ENCODE results near the gene ATF3.

- no peak for TF ChIP-seq CTCF (IDR thresholded peaks at IDR 0.05; ENCODE audit: low read depth, low read length)
- TF ChIP-seq, protein P1, sequence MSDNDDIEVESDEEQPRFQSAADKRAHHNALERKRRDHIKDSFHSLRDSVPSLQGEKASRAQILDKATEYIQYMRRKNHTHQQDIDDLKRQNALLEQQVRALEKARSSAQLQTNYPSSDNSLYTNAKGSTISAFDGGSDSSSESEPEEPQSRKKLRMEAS (IDR thresholded peaks at IDR 0.05; ENCODE audit: low read depth, low read length) = no peak
- no peak for TF ChIP-seq POLR2A (IDR thresholded peaks at IDR 0.05; ENCODE audit: extremely low read depth, insufficient read length)
Observed at GRCh38 chr1:212656730-212657129, 48.2 kb downstream of the ATF3 start.
